SU-DHL-6 (cell line): ENCODE results near the gene OBSCN.

Experiments
- CTCF ChIP-seq: fragments of 200-600 bp; sonication (generic); IDR thresholded peaks from one replicate; pipeline ENCODE4 v1.5.1; 2017; ENCODE audit warnings: antibody characterized with exemption, mild to moderate bottlenecking, low read length, moderate library complexity; ENCODE audit not compliant: insufficient read depth, poor library complexity, severe bottlenecking
- EZH2phosphoT487 ChIP-seq: fragments of 200-600 bp; sonication (generic), shearing (Covaris generic); conservative IDR thresholded peaks from 2 replicates; pipeline ENCODE4 v1.6.1; 2018; ENCODE audit warnings: mild to moderate bottlenecking, antibody characterized with exemption, low read length, moderate library complexity, mixed read lengths

GRCh38 chr1:228245111-228245510, 37.3 kb downstream of the OBSCN start:
- TF ChIP-seq CTCF: no peak
- TF ChIP-seq EZH2phosphoT487: no peak
